CD14-positive monocyte (primary cell): ENCODE measurements around the gene HMBS. TPM values are rescaled to one million over a fixed set of nuclear protein-coding genes. Genes with fewer than 3 reads are reported as not detected.
A peak's percentile ranks its signal among the peaks of the same experiment; 100 is the strongest.
"Not testable (repeated sequence)": the region's sequence is repeated elsewhere in the genome, so short reads cannot be mapped to it uniquely, and the experiment has no call there.

ENCODE experiments used
- DNase-seq, 3 donors: peaks; one replicate each; pipeline ENCODE4 v3.0.0-alpha.2; 2011 to 2022
- H2AFZ ChIP-seq: 2 replicates; pipeline ENCODE4 v1.6.0; 2012; ENCODE audit warnings: mild to moderate bottlenecking, low read depth, low read length, inconsistent platforms; ENCODE audit not compliant: insufficient read depth, poor library complexity, severe bottlenecking
- H3K27ac ChIP-seq, 2 donors: 1 replicate in 1 of 2; 2 replicates in 1 of 2; pipeline ENCODE4 v1.5.1; 2012 to 2013; ENCODE audit warnings: low read length in 2 of 2, control low read depth in 1 of 2, inconsistent platforms in 1 of 2, low read depth in 1 of 2, mild to moderate bottlenecking in 1 of 2
- H3K27me3 ChIP-seq, 2 donors: one replicate each; pipeline versions ENCODE4 v1.6.0 to v1.6.1; 2011 to 2013; ENCODE audit warnings: low read length in 2 of 2; ENCODE audit not compliant: control insufficient read depth in 2 of 2, insufficient read depth in 2 of 2
- H3K36me3 ChIP-seq, 2 donors: replicated peaks in 1 of 2; 1 replicate in 1 of 2; 2 replicates in 1 of 2; pipeline versions ENCODE4 v1.5.1 to v1.6.1; 2012 to 2013; ENCODE audit warnings: low read length in 2 of 2, control low read depth in 1 of 2, inconsistent platforms in 1 of 2, mild to moderate bottlenecking in 1 of 2; ENCODE audit not compliant: insufficient read depth in 2 of 2, control insufficient read depth in 1 of 2
- H3K4me1 ChIP-seq, 2 donors: 1 replicate in 1 of 2; 2 replicates in 1 of 2; pipeline versions ENCODE4 v1.5.1 to v1.6.1; 2012 to 2013; ENCODE audit warnings: low read length in 2 of 2, control low read depth in 1 of 2, inconsistent platforms in 1 of 2, mild to moderate bottlenecking in 1 of 2, moderate library complexity in 1 of 2; ENCODE audit not compliant: insufficient read depth in 2 of 2, control insufficient read depth in 1 of 2
- H3K4me2 ChIP-seq: replicated peaks from 2 replicates; pipeline ENCODE3; 2012; ENCODE audit warnings: low read length, moderate library complexity, mild to moderate bottlenecking; ENCODE audit not compliant: poor library complexity, severe bottlenecking; ENCODE audit errors: extremely low read depth
- H3K4me3 ChIP-seq, 3 experiments: fragments of 200-600 bp in 1 of 3; sonication (generic) in 1 of 3; replicated peaks in 1 of 3; 1 replicate in 2 of 3; 2 replicates in 1 of 3; pipeline ENCODE4 v1.5.1; 2011 to 2013; ENCODE audit warnings: low read length in 3 of 3, mild to moderate bottlenecking in 3 of 3, control low read depth in 2 of 3, low read depth in 2 of 3, inconsistent platforms in 1 of 3, moderate library complexity in 1 of 3
- H3K79me2 ChIP-seq: 2 replicates; pipeline ENCODE4 v1.6.0; 2012; ENCODE audit warnings: mild to moderate bottlenecking, control low read depth, inconsistent platforms, low read length, moderate library complexity; ENCODE audit not compliant: insufficient read depth
- H3K9ac ChIP-seq: 2 replicates; pipeline ENCODE4 v1.6.0; 2017; ENCODE audit warnings: low read length, mild to moderate bottlenecking; ENCODE audit not compliant: insufficient read depth, poor library complexity, severe bottlenecking
- H3K9me3 ChIP-seq, 2 donors: replicated peaks in 1 of 2; 1 replicate in 1 of 2; 2 replicates in 1 of 2; pipeline versions ENCODE4 v1.5.1 to v1.6.1; 2012 to 2013; ENCODE audit warnings: low read length in 2 of 2, control low read depth in 1 of 2; ENCODE audit not compliant: control insufficient read depth in 1 of 2, insufficient read depth in 1 of 2
- H4K20me1 ChIP-seq: 2 replicates; pipeline ENCODE4 v1.6.0; 2012; ENCODE audit warnings: mild to moderate bottlenecking, low read length, control low read depth, moderate library complexity; ENCODE audit not compliant: insufficient read depth
- H3K27ac Mint-ChIP-seq, 7 donors: one replicate each; pipeline ENCODE4 v1.8.0; 2020; ENCODE audit warnings: mild to moderate bottlenecking in 7 of 7, mixed read lengths in 7 of 7, moderate library complexity in 6 of 7, inconsistent platforms in 2 of 7
- H3K27me3 Mint-ChIP-seq, 3 donors: one replicate each; pipeline ENCODE4 v1.8.0; 2021 to 2022; ENCODE audit warnings: low read depth in 3 of 3, mild to moderate bottlenecking in 3 of 3, mixed read lengths in 3 of 3, moderate library complexity in 3 of 3, inconsistent platforms in 1 of 3
- H3K36me3 Mint-ChIP-seq, 2 donors: one replicate each; pipeline ENCODE4 v1.8.0; 2020; ENCODE audit warnings: mixed read lengths in 2 of 2, inconsistent platforms in 1 of 2, mild to moderate bottlenecking in 1 of 2
- H3K4me1 Mint-ChIP-seq: one replicate; pipeline ENCODE4 v1.8.0; 2020; ENCODE audit warnings: mild to moderate bottlenecking, mixed read lengths
- H3K4me3 Mint-ChIP-seq, 2 donors: one replicate each; pipeline ENCODE4 v1.8.0; 2020; ENCODE audit warnings: mild to moderate bottlenecking in 2 of 2, mixed read lengths in 2 of 2, moderate library complexity in 1 of 2
- H3K9me3 Mint-ChIP-seq, 7 donors: one replicate each; pipeline ENCODE4 v1.8.0; 2020 to 2022; ENCODE audit warnings: mixed read lengths in 7 of 7, mild to moderate bottlenecking in 6 of 7, moderate library complexity in 6 of 7, inconsistent platforms in 2 of 7
- CTCF ChIP-seq: fragments of 200-600 bp; IDR thresholded peaks from one replicate; pipeline ENCODE4 v1.8.0; 2022; ENCODE audit warnings: antibody characterized with exemption, mild to moderate bottlenecking
- WGBS: methylation state at CpG from one replicate; pipeline ENCODE4 v1.1.5; 2013; ENCODE audit warnings: missing lambda C conversion rate; ENCODE audit not compliant: insufficient coverage; 5-methylcytosine and 5-hydroxymethylcytosine counted together
- intact Hi-C, 2 donors: fragments of 100-400 bp; cut with micrococcal nuclease; formaldehyde crosslinking; loops; one replicate each; pipeline versions ENCODE4 v1.15.0 to v1.15.1; 2023
- polyA plus RNA-seq, 3 donors: library from polyadenylated mRNA; depleted of rRNA in 1 of 3; unstranded in 2 of 3; stranded (reverse) in 1 of 3; fragments of 300-500 nt in 2 of 3; fragments of >200 nt in 1 of 3; fragmentation: Illumina TruSeq in 2 of 3; gene quantifications; 1 replicate in 2 of 3; 2 replicates in 1 of 3; pipeline ENCODE4 v1.2.3, GENCODE V29; 2012 to 2021

The HMBS gene
- polyA plus RNA-seq, 3 donors = 21.1 to 26.4 (median 25.2) TPM

GRCh38 chr11:119134389-119134978 is 49.8 kb downstream of the HMBS start:
- H3K4me1 ChIP-seq = peaks cover 0 to 3% of the 10 kb centered on the region in 2 donors
- intact Hi-C loops = no loop called here

GRCh38 chr11:119139276-119139675 is 54.6 kb downstream of the HMBS start:
- intact Hi-C loops, H3K4me2 ChIP-seq, H3K9me3 Mint-ChIP-seq, H3K79me2 ChIP-seq, H3K4me3 Mint-ChIP-seq, H3K27ac ChIP-seq, H3K27ac Mint-ChIP-seq, H3K9ac ChIP-seq, H4K20me1 ChIP-seq, H3K4me1 ChIP-seq, H3K4me3 ChIP-seq, H2AFZ ChIP-seq, DNase-seq, H3K36me3 ChIP-seq, H3K27me3 ChIP-seq, H3K9me3 ChIP-seq: not testable (repeated sequence)
- Mint-ChIP-seq H3K4me1 (peaks cover 18% of the 10 kb centered on the region), H3K27me3 (peaks cover 8 to 16% (median 10%) of the 10 kb centered on the region in 3 donors), H3K36me3 (peaks cover 4 to 10% of the 10 kb centered on the region in 2 donors)
- WGBS = 96% methylated on average over 4 of the region's 10 CpGs

More at GRCh38 chr11:119134389-119134978, 49.8 kb downstream of the HMBS start:
- no peak overlapping the region for H3K4me3 Mint-ChIP-seq
- H3K36me3 Mint-ChIP-seq = peaks cover 46 to 54% of the 10 kb centered on the region in 2 donors
- H4K20me1 ChIP-seq = no peaks in the 10 kb centered on the region
- WGBS = 70% methylated on average over 2 of the region's 4 CpGs
- H2AFZ ChIP-seq = no peak overlapping the region
- no peak overlapping the region for H3K4me2 ChIP-seq
- peak overlapping the region in 2 of 7 donors; percentile 2 to 25 for H3K27ac Mint-ChIP-seq
- H3K79me2 ChIP-seq = no peaks in the 10 kb centered on the region
- no peak overlapping the region for H3K4me3 ChIP-seq
- no peak overlapping the region for H3K9ac ChIP-seq
- H3K4me1 Mint-ChIP-seq = peaks cover 15% of the 10 kb centered on the region
- no peaks in the 10 kb centered on the region for H3K9me3 Mint-ChIP-seq
- no peak overlapping the region for H3K27ac ChIP-seq
- TF ChIP-seq CTCF = peak; percentile 91
- H3K27me3 Mint-ChIP-seq = peaks cover 4 to 6% (median 4%) of the 10 kb centered on the region in 3 donors
- peak; percentile 52 to 76 (median 74) for DNase-seq
- peaks cover 45 to 55% of the 10 kb centered on the region in 2 donors for H3K36me3 ChIP-seq
- H3K27me3 ChIP-seq = no peaks in the 10 kb centered on the region
- no peaks in the 10 kb centered on the region for H3K9me3 ChIP-seq

Other genes starting within 250 kb of the HMBS start
- gene CXCR5, start 201.0 kb upstream of the HMBS start, polyA plus RNA-seq = under 1 TPM; 0.08 to 0.31 (median 0.09) TPM
- gene BCL9L, start 159.0 kb upstream of the HMBS start, polyA plus RNA-seq = 1 to 10 TPM in 2 of 3 donors, under 1 TPM in 1; 0.11 to 6.8 (median 1.8) TPM
- gene UPK2, start 128.6 kb upstream of the HMBS start, polyA plus RNA-seq = not detected
- not detected for gene FOXR1, start 113.1 kb upstream of the HMBS start, polyA plus RNA-seq
- 10 to 100 TPM in 1 of 3 donors, 1 to 10 TPM in 2; 2.7 to 47.8 (median 4.1) TPM for gene CENATAC, start 86.7 kb upstream of the HMBS start, polyA plus RNA-seq
- 1,000 to 10,000 TPM; 1,137 to 1,336 (median 1,264) TPM for gene RPS25, start 66.5 kb upstream of the HMBS start, polyA plus RNA-seq
- 10 to 100 TPM; 46.9 to 54.5 (median 50.0) TPM for gene TRAPPC4, start 66.1 kb upstream of the HMBS start, polyA plus RNA-seq
- 1 to 10 TPM; 5.9 to 8.0 (median 7.2) TPM for gene SLC37A4, start 54.0 kb upstream of the HMBS start, polyA plus RNA-seq
- gene HYOU1, start 27.7 kb upstream of the HMBS start, polyA plus RNA-seq = 10 to 100 TPM in 1 of 3 donors, 1 to 10 TPM in 2; 8.4 to 34.9 (median 8.6) TPM
- 10 to 100 TPM; 28.6 to 56.6 (median 43.3) TPM for gene VPS11, start 17.1 kb upstream of the HMBS start, polyA plus RNA-seq
- gene DPAGT1, start 17.0 kb downstream of the HMBS start, polyA plus RNA-seq = 10 to 100 TPM; 37.0 to 54.2 (median 39.7) TPM
- 10 to 100 TPM in 1 of 3 donors, 1 to 10 TPM in 2; 3.8 to 60.2 (median 6.4) TPM for gene C2CD2L, start 22.5 kb downstream of the HMBS start, polyA plus RNA-seq
- 10 to 100 TPM in 1 of 3 donors, 1 to 10 TPM in 2; 8.0 to 43.0 (median 8.6) TPM for gene HINFP, start 36.7 kb downstream of the HMBS start, polyA plus RNA-seq
- under 1 TPM in 1 of 3 donors, not detected in 2; 0.04 TPM for gene ABCG4, start 64.2 kb downstream of the HMBS start, polyA plus RNA-seq
- 10 to 100 TPM; 13.7 to 15.5 (median 14.2) TPM for gene NLRX1, start 83.8 kb downstream of the HMBS start, polyA plus RNA-seq
- under 1 TPM in 2 of 3 donors, not detected in 1; 0.09 to 0.47 TPM for gene NHERF4, start 100.6 kb downstream of the HMBS start, polyA plus RNA-seq
- 10 to 100 TPM in 2 of 3 donors, 1 to 10 TPM in 1; 7.6 to 24.0 (median 23.1) TPM for gene CBL, start 121.5 kb downstream of the HMBS start, polyA plus RNA-seq
- gene MCAM, start 232.2 kb downstream of the HMBS start, polyA plus RNA-seq = not detected
- gene RNF26, start 249.6 kb downstream of the HMBS start, polyA plus RNA-seq = 10 to 100 TPM in 2 of 3 donors, 1 to 10 TPM in 1; 6.8 to 27.6 (median 20.5) TPM